ENCODE results near the gene OPN3. TPM values are rescaled to one million over a fixed set of nuclear protein-coding genes. Genes with fewer than 3 reads are reported as not detected.

The OPN3 gene
- polyA plus RNA-seq, 1 donor (not counting 4 experiments of a cell fraction or from before 2014, with no cell fraction given): 48.4 TPM

GRCh38 chr1:241672301-241672700 lies 32.1 kb upstream of the OPN3 start:
- Histone ChIP-seq H3K9me3 (ENCODE audit: control insufficient read depth, low read depth, low read length) (no peaks in the 10 kb centered on the region), H3K27ac (ENCODE audit: control insufficient read depth, insufficient read depth, low read length) (no peak overlapping the region), H3K36me3 (ENCODE audit: control insufficient read depth in 2 of 2, extremely low read depth in 1 of 2, insufficient read depth in 2 of 2, low read length in 2 of 2) (no peaks in the 10 kb centered on the region), H4K20me1 (ENCODE audit: control insufficient read depth, extremely low read depth, insufficient read depth, low read length) (no peaks in the 10 kb centered on the region), H3K9me1 (ENCODE audit: control insufficient read depth, extremely low read depth, insufficient read depth, low read length) (no peaks in the 10 kb centered on the region), H3K4me2 (ENCODE audit: control insufficient read depth, extremely low read depth, insufficient read depth, low read depth, low read length) (no peak overlapping the region), H3K4me3 (ENCODE audit: control insufficient read depth in 2 of 3, extremely low read depth in 1 of 3, insufficient read depth in 2 of 3, low read depth in 1 of 3, low read length in 3 of 3) (no peak overlapping the region), H3K27me3 (ENCODE audit: control insufficient read depth, extremely low read depth, insufficient read depth, low read length) (no peaks in the 10 kb centered on the region), H3K4me1 (ENCODE audit: control insufficient read depth, extremely low read depth, insufficient read depth, low read length) (no peaks in the 10 kb centered on the region), H2AFZ (ENCODE audit: control insufficient read depth, low read length) (no peak overlapping the region), H3K9ac (ENCODE audit: control insufficient read depth, extremely low read depth, insufficient read depth, low read length) (no peak overlapping the region), H3K79me2 (ENCODE audit: control insufficient read depth, insufficient read depth, low read length) (no peaks in the 10 kb centered on the region)
- dilution Hi-C loops (cut with MboI; ENCODE audit: extremely low pct_ligation_motif_present, low sequenced_read_pairs): no loop called here
- FAIRE-seq (no peak), DNase-seq (ENCODE audit: low read depth, low spot score) (no peak)
- TF ChIP-seq EZH2 (IDR thresholded peaks at IDR 0.05; ENCODE audit: low read length) (no peak), CTCF (optimal IDR thresholded peaks at IDR 0.05 in 1 of 3, IDR thresholded peaks at IDR 0.05 in 1 of 3, conservative IDR thresholded peaks at IDR 0.05 in 1 of 3; ENCODE audit: extremely low read depth in 1 of 3, insufficient read depth in 2 of 3, low read length in 3 of 3) (no peak)

GRCh38 chr1:241666419-241666818 lies 26.2 kb upstream of the OPN3 start:
- Histone ChIP-seq H3K9me3 (ENCODE audit: control insufficient read depth, low read depth, low read length) (no peaks in the 10 kb centered on the region), H4K20me1 (ENCODE audit: control insufficient read depth, extremely low read depth, insufficient read depth, low read length) (no peaks in the 10 kb centered on the region), H3K9me1 (ENCODE audit: control insufficient read depth, extremely low read depth, insufficient read depth, low read length) (no peaks in the 10 kb centered on the region), H3K9ac (ENCODE audit: control insufficient read depth, extremely low read depth, insufficient read depth, low read length) (no peak overlapping the region), H3K27me3 (ENCODE audit: control insufficient read depth, extremely low read depth, insufficient read depth, low read length) (no peaks in the 10 kb centered on the region), H3K79me2 (ENCODE audit: control insufficient read depth, insufficient read depth, low read length) (no peaks in the 10 kb centered on the region), H3K4me1 (ENCODE audit: control insufficient read depth, extremely low read depth, insufficient read depth, low read length) (no peaks in the 10 kb centered on the region), H2AFZ (ENCODE audit: control insufficient read depth, low read length) (no peak overlapping the region), H3K36me3 (ENCODE audit: control insufficient read depth in 2 of 2, extremely low read depth in 1 of 2, insufficient read depth in 2 of 2, low read length in 2 of 2) (no peaks in the 10 kb centered on the region), H3K4me2 (ENCODE audit: control insufficient read depth, extremely low read depth, insufficient read depth, low read depth, low read length) (no peak overlapping the region), H3K27ac (ENCODE audit: control insufficient read depth, insufficient read depth, low read length) (no peak overlapping the region), H3K4me3 (ENCODE audit: control insufficient read depth in 2 of 3, extremely low read depth in 1 of 3, insufficient read depth in 2 of 3, low read depth in 1 of 3, low read length in 3 of 3) (no peak overlapping the region)
- DNase-seq (ENCODE audit: low read depth, low spot score) (no peak), FAIRE-seq (no peak)
- TF ChIP-seq CTCF (optimal IDR thresholded peaks at IDR 0.05 in 1 of 3, IDR thresholded peaks at IDR 0.05 in 1 of 3, conservative IDR thresholded peaks at IDR 0.05 in 1 of 3; ENCODE audit: extremely low read depth in 1 of 3, insufficient read depth in 2 of 3, low read length in 3 of 3): no peak
- TF ChIP-seq EZH2 (IDR thresholded peaks at IDR 0.05; ENCODE audit: low read length): no peak
- dilution Hi-C loops (cut with MboI; ENCODE audit: extremely low pct_ligation_motif_present, low sequenced_read_pairs): no loop called here

All from keratinocyte (primary cell).